Measurements from ENCODE around the gene AGER. TPM values are rescaled to one million over a fixed set of nuclear protein-coding genes. Genes with fewer than 3 reads are reported as not detected.

The AGER gene
- total and polyA plus RNA-seq, 2 of the 4 experiments (the other 2 are of a cell fraction), result 0.18 to 4.2 TPM

DNA sequence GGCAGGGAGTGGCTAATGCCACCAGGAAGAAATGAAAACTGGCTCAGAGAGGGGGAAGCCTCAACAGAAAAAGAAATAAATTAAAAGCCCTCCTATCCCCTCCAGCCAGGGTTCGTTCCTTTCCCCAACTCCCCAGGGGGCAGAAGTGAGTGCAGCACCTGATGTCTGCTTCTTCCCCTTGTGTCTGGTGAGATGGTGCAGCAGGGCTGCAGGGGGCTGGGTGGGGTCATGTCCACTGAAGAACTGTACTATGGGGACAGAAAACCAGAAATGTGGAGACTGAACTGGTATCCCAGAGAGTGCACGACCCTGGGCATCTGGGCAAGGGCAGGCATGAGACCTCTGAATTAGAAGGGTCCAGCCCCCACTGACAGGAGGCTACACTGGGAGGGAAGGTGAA lies 15.7 kb downstream of the AGER start:
- Histone ChIP-seq H3K23ac (ENCODE audit: low read depth, low read length) (no peak overlapping the region), H4K91ac (ENCODE audit: insufficient read depth, low read depth, low read length) (no peak overlapping the region), H3K4me2 (ENCODE audit: low read depth, low read length) (no peak overlapping the region), H3K4me1 (ENCODE audit: control insufficient read depth, insufficient read depth, low read length) (peaks cover 3% of the 10 kb centered on the region), H3K27ac (ENCODE audit: insufficient read depth, low read length) (no peak overlapping the region), H3K27me3 (ENCODE audit: control insufficient read depth, insufficient read depth, low read length) (no peaks in the 10 kb centered on the region), H4K8ac (ENCODE audit: low read depth in 2 of 2, low read length in 2 of 2) (no peak overlapping the region), H3K14ac (replicated peaks; ENCODE audit: low read depth, low read length) (no peak overlapping the region), H3K4ac (ENCODE audit: low read depth, low read length) (no peak overlapping the region), H3K18ac (ENCODE audit: low read depth, low read length) (no peak overlapping the region), H2BK20ac (ENCODE audit: low read depth, low read length) (no peak overlapping the region), H3K9me3 (ENCODE audit: control insufficient read depth, insufficient read depth, low read length) (no peaks in the 10 kb centered on the region), H2BK5ac (ENCODE audit: low read depth, low read length, poor library complexity, severe bottlenecking) (no peak overlapping the region), H3K79me1 (ENCODE audit: low read depth in 1 of 2, low read length in 2 of 2) (peaks cover 10 to 31% of the 10 kb centered on the region in 2 experiments; a peak in 3 of 4 replicates), H3K4me3 (ENCODE audit: insufficient read depth, low read depth, low read length) (no peak overlapping the region), H3K36me3 (ENCODE audit: control insufficient read depth, insufficient read depth, low read length) (peaks cover 54% of the 10 kb centered on the region), H2BK120ac (ENCODE audit: low read depth, low read length) (no peak overlapping the region), H4K5ac (ENCODE audit: low read depth, low read length) (no peak overlapping the region), H2BK15ac (ENCODE audit: low read depth, low read length) (no peak overlapping the region), H4K20me1 (ENCODE audit: insufficient read depth, low read length) (no peaks in the 10 kb centered on the region), H2AK9ac (replicated peaks; ENCODE audit: low read depth, low read length, poor library complexity) (no peak overlapping the region), H3K56ac (ENCODE audit: extremely low read depth, insufficient read depth, low read length) (no peak overlapping the region), H2AFZ (replicated peaks; ENCODE audit: low read length, poor library complexity) (no peak overlapping the region), H3K9me1 (ENCODE audit: insufficient read depth, low read length) (peaks cover 18% of the 10 kb centered on the region), H3K9ac (ENCODE audit: low read depth, low read length) (no peak overlapping the region), H2AK5ac (ENCODE audit: low read depth, low read length) (no peak overlapping the region)
- no CpG with 5 or more reads among the region's 2 CpGs for WGBS, 2 experiments (ENCODE audit: extremely low coverage in 2 of 2, insufficient read length in 1 of 2)
- dilution Hi-C loops (cut with HindIII; ENCODE audit: low sequenced_read_pairs, unreplicated experiment) (no loop called here), in situ Hi-C loops (cut with MboI; ENCODE audit: low sequenced_read_pairs) (no loop called here), intact Hi-C loops (cut with micrococcal nuclease) (no loop called here)
- DNase-seq, result no peak
- peak; percentile 6; the same call in 1 of the 2 replicates for ATAC-seq (ENCODE audit: low read depth)
- ChIA-PET POLR2A (ENCODE audit: unreplicated experiment) (interaction anchor here (1.0 kb wide), 1 partner anchor 9 kb away, joined by 3 read pairs; no protein-coding TSS in a partner anchor), CTCF (no interaction called here)
- TF ChIP-seq NFE2L2 (IDR thresholded peaks at IDR 0.05; ENCODE audit: low read depth, low read length), result no peak
- no peak for TF ChIP-seq MAZ (IDR thresholded peaks at IDR 0.05; ENCODE audit: borderline replicate concordance, low read depth, low read length)
- TF ChIP-seq RAD21 (IDR thresholded peaks at IDR 0.05; ENCODE audit: low read length), result no peak
- TF ChIP-seq MXI1 (IDR thresholded peaks at IDR 0.05; ENCODE audit: borderline replicate concordance, low read depth, low read length), result no peak
- TF ChIP-seq, protein P1, sequence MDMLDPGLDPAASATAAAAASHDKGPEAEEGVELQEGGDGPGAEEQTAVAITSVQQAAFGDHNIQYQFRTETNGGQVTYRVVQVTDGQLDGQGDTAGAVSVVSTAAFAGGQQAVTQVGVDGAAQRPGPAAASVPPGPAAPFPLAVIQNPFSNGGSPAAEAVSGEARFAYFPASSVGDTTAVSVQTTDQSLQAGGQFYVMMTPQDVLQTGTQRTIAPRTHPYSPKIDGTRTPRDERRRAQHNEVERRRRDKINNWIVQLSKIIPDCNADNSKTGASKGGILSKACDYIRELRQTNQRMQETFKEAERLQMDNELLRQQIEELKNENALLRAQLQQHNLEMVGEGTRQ (IDR thresholded peaks at IDR 0.05; ENCODE audit: low read depth, low read length), result no peak
- no peak for TF ChIP-seq CEBPB (IDR thresholded peaks at IDR 0.05; ENCODE audit: low read depth, low read length)
- no peak for TF ChIP-seq RFX5 (IDR thresholded peaks at IDR 0.05; ENCODE audit: low read depth, low read length)
- no peak for TF ChIP-seq SMC3 (IDR thresholded peaks at IDR 0.05; ENCODE audit: low read depth, low read length)
- TF ChIP-seq FOS (IDR thresholded peaks at IDR 0.05; ENCODE audit: low read depth, low read length), result no peak
- TF ChIP-seq CHD1 (IDR thresholded peaks at IDR 0.05; ENCODE audit: low read depth, low read length), result no peak
- TF ChIP-seq MAFK (IDR thresholded peaks at IDR 0.05; ENCODE audit: low read depth, low read length), result no peak
- TF ChIP-seq, protein P2, sequence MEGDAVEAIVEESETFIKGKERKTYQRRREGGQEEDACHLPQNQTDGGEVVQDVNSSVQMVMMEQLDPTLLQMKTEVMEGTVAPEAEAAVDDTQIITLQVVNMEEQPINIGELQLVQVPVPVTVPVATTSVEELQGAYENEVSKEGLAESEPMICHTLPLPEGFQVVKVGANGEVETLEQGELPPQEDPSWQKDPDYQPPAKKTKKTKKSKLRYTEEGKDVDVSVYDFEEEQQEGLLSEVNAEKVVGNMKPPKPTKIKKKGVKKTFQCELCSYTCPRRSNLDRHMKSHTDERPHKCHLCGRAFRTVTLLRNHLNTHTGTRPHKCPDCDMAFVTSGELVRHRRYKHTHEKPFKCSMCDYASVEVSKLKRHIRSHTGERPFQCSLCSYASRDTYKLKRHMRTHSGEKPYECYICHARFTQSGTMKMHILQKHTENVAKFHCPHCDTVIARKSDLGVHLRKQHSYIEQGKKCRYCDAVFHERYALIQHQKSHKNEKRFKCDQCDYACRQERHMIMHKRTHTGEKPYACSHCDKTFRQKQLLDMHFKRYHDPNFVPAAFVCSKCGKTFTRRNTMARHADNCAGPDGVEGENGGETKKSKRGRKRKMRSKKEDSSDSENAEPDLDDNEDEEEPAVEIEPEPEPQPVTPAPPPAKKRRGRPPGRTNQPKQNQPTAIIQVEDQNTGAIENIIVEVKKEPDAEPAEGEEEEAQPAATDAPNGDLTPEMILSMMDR (conservative IDR thresholded peaks at IDR 0.05; ENCODE audit: low read depth, low read length), result no peak
- no peak for TF ChIP-seq BHLHE40 (IDR thresholded peaks at IDR 0.05; ENCODE audit: low read depth, low read length)
- TF ChIP-seq RCOR1 (IDR thresholded peaks at IDR 0.05; ENCODE audit: insufficient replicate concordance, low read length), result no peak
- no peak for TF ChIP-seq POLR2A (IDR thresholded peaks at IDR 0.05; ENCODE audit: low read depth, low read length)
- TF ChIP-seq, protein P3, sequence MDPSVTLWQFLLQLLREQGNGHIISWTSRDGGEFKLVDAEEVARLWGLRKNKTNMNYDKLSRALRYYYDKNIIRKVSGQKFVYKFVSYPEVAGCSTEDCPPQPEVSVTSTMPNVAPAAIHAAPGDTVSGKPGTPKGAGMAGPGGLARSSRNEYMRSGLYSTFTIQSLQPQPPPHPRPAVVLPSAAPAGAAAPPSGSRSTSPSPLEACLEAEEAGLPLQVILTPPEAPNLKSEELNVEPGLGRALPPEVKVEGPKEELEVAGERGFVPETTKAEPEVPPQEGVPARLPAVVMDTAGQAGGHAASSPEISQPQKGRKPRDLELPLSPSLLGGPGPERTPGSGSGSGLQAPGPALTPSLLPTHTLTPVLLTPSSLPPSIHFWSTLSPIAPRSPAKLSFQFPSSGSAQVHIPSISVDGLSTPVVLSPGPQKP (IDR thresholded peaks at IDR 0.05; ENCODE audit: borderline replicate concordance, low read depth, low read length), result no peak
- no TSS peak for BruUV-seq (replicated peaks)

Data from IMR-90 (cell line).